T-helper 1 cell treated with Interleukin-12 subunit alpha and Interleukin-12 subunit beta and Interleukin-4 antibody, amounts not matched to agents 30 ng/mL and 1 ng/mL, for 36 hours (primary cell): ENCODE data around the gene PRND. TPM values are rescaled to one million over a fixed set of nuclear protein-coding genes. Genes with fewer than 3 reads are reported as not detected.
"Not testable (repeated sequence)": the region's sequence is repeated elsewhere in the genome, so short reads cannot be mapped to it uniquely, and the experiment has no call there.

Experiments used
- intact Hi-C: fragments of 100-400 bp; cut with micrococcal nuclease; formaldehyde crosslinking; loops from one replicate; pipeline ENCODE4 v1.15.1; 2024
- total RNA-seq: library from RNA; stranded (reverse); gene quantifications from 2 replicates; pipeline ENCODE4 v1.2.3, GENCODE V29; 2022

The PRND gene
- total RNA-seq, 1 donor from 2014 or later = not detected

DNA sequence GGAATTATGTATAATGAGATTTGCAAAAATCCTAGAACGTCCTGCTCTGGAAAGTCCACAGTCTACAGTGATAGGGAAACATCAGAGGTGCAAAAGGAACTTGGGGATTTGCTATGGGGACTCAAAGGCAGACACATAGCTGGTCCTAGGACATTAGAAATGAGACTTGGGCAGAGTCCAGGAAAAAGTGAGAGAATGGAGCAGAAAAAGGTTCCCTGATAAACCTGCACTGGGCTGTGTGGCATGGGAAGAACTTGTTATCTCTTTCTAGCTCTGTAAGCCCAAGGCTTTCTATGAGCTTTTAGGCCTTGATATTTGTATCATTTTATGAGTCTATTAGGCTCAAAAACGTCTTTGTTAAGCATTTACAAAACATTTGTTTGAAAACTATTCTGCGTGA is 15.2 kb downstream of the PRND start:
- intact Hi-C loops = no loop called here

DNA sequence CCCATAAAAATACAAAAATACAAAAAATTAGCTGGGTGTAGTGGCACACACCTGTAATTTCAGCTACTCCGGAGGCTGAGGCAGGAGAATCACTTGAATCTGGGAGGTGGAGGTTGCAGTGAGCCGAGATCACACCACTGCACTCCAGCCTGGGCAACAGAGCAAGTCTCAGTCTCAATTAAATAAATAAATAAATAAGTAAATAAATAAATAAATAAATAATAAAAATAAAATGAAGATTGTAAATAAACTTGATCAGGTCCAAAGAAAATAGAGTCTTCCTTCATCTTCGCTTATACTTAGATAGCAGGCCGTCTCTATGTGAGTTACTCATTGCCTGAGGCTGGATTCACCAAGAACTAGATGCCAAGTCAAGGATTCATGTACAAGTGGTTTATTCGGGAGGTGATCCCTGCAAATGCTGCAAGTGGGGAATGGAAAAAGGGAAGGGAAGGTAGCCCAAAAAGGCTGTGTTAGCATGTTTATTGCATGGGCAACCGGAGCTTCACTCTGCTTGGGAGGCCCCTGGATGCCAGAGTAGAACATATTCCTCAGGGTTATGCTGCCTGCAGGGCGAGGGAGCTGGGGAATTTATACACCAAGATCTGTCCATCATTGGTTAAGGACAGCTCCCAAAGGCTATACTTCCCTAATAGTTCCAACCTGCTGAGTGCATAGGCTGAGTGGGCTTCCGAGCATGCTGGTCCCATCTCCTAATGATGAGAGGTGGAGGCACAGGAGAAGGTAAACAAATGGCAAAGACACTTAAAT is 16.3 kb downstream of the PRND start:
- intact Hi-C loops = no loop called here

DNA sequence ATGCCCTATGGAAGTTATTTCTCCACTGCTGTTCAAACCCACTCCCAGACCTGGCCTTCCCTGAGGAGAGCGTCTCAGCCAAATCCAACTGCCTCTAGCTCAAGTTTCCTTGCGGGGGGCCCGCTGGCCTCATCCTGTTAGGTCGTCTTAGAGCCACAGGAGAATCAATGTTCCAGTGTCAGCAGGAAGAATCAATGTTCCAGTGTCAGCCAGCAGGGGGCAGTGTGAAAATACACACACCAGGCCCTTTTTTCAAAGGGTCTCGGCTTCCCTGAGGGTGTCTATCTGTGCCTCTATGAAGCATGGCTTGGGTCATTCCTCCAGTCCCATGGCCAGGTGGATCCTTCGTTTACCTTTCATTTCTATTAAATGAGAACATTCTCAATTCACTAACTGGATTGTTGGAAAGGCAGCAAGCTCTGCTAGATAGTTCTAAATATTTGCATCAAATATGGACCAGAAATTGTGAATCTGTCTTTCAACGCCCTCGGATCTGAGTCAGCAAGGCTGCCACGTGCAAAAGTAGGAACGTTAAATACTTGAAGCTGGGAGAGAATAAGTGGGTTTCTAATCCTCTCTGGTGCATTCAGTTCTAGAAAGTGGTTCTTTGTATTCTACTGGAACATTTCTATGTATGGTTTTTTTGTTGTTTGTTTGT is 19.2 kb downstream of the PRND start:
- intact Hi-C loops = loop anchor here (1.0 to 5.0 kb wide), 3 partner anchors 215 to 451 kb away; no protein-coding TSS in a partner anchor

DNA sequence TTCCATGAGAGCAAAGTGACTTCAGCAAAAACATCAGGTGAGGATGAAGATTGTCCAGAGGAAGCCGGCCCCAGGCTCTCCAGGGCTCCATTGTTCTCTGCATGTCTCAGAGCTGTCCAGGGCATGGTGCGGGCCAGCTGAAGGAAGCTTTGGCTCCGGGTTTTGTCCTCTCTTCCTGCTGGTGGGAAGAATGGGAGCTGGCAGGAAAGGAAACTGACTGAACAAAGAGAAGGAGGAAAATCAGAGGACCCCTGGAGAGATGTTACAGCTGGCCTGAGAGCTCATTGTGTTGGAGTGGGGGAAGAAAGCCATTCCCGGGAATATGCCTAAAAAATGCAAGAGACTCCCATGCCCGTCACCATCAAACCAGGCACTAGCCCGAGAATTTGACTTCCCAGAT is 27.1 kb downstream of the PRND start:
- intact Hi-C loops = no loop called here

DNA sequence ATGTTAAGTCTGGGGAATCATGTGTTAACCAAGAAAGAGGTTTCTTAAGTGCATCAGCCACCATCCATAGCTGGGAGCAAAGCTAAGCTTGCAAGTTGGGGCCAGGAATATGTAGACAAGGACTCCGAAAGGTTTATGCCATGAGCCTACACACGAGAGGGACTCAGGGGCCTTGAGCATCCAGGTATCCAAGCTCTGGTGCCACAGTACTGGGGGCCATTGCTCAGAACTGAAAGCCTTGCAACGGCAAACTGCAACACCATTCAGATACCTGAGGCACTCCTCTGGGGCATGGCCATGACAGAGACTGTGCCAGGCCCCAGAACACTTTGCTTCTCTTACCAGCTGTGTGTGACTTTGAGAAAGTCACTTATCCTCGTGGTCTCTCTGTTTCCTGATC is 27.6 kb downstream of the PRND start:
- intact Hi-C loops = no loop called here

DNA sequence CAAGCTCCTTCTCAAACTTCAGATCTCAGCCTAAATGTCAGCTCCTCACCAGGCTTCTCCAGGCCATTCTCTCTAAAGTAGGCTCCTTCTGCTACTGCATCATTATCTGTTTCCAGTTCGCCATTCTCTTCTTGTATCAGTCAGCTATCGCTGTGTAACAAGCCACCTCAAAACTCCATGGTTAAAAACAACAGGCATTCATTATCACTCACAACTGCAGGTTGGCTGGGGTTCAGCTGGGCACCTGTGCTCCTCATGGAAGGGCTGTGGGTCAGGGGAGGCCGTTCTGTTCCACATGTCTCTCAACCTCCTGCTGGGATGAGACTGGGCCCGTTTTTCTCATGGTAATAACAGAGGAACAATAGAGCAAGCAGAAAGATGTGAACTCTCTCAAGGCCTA is 28.7 kb downstream of the PRND start:
- intact Hi-C loops = no loop called here

DNA sequence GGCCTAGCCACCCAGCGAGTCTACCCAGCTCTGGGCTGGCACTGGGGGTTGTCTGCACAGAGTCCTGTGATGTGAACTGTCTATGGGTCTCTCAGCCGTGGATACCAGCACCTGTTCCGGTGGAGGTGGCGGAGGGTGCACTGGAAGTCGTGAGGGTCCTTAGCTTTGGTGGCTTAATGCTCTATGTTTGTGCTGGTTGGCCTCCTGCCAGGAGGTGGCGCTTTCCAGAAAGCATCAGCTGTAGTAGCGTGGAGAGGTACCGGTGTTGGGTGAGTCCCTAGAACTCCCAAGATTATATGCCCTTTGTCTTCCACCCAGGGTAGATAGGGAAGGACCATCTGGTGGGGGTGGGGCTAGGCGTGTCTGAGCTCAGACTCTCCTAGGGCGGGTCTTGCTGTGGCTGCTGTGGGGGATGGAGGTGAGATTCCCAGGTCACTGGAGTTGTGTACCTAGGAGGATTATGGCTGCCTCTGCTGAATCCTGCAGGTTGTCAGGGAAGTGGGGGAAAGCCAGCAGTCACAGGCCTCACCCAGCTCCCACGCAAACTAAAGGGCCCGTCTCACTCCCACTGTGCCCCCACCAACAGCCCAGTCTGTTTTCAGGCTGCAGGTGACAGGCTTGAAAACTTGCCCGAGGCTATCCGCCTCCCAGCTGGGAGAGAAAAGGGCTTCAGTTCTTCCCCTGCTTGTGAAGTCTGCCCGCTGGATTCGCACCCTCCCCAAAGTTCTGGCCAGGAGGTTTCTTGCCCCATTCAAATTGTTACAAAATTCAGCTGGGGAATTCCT is 37.6 kb downstream of the PRND start:
- intact Hi-C loops = not testable (repeated sequence)

DNA sequence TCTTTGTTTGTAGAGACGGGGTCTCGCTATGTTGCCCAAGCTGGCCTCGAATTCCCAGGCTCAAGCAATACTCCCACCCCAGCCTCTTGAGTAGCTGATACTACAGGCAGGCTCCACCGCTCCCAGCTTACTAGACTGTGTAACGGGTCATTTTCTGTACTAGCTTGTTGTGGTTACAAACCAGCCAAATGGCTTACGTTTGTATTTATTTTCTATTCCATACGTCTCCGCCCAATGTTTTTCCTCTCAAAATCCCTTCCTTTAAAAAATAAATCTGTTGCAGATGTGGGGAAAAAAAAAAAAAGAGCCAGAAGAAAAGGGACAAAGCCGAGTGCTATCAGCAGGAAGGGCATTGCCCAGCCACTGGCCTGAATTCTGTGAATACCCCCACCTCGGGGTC is 41.6 kb downstream of the PRND start:
- intact Hi-C loops = no loop called here

DNA sequence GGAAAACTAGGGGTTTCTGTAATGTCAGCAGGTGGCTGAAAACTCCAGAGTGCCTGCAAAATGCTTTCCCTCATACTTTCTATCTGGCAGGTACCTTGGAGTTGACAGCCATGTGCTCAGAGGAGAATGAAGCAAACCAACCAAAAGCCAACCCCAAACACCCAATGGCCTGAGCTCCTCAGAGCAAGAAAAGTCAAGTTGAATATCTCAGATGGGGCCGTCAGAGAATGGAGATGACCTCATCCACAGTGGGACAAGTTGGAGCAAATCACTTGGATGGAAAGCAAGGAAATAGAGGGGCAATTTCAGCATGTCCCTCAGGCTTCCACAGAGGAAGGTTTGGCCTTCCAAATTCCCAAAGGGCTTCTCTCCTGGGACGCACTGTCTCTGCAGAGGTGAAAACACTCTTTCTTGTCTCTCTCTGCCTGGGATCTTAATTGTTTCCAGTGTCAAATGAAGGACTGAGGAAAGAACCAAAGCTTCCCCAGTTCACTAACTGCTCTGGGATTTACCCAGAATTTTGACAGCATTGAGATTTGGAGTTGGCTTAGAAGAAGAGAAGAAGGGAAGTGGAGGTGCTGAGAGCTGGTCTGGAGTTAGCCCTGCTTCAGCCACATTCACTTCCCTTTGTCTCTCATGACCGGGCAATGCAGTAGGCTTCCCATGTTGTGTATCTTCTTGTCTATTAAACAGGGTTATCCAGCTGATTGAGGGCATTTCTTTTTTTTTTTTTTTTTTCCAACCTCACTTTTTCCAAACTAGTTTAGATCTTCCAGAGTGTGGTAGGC is 42.2 kb downstream of the PRND start:
- intact Hi-C loops = no loop called here

DNA sequence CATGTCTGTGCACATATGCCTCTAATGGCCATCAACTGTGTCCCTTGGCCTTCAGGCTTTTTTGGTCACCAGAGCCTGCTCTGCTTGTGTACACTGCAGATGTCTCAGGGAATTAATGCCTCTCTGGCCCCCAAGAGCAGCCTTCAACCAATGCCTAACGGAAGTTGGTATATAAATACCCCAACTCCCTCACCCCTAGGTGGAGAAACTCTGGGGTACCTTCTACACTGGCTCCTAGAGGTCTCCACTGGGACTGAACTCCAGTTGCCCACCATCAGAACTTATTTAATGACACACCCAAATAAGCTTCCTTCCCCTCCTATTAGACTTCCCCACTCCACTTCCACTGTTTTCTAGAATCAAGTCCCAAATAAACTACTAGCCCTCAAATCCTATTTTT is 43.1 kb downstream of the PRND start:
- intact Hi-C loops = no loop called here

DNA sequence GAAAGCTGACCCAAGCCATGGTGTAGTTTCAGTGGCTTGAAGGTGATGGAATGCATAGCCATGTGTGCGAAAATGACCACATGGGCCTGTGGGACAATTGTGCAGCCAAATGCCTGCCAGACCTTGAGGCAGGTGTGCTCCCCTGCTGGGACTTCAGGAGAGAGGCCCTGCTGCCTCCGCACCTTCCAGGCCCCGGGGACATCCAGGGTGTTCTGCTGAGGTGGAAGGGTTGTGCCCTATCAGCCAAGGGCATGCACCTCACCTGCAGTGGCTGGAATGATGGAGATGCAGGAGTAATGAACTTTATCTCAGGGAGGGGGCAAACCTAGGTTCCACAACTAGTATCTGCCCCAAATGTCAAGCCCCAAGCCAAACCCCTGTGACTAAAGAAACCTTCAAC is 44.0 kb downstream of the PRND start:
- intact Hi-C loops = no loop called here

DNA sequence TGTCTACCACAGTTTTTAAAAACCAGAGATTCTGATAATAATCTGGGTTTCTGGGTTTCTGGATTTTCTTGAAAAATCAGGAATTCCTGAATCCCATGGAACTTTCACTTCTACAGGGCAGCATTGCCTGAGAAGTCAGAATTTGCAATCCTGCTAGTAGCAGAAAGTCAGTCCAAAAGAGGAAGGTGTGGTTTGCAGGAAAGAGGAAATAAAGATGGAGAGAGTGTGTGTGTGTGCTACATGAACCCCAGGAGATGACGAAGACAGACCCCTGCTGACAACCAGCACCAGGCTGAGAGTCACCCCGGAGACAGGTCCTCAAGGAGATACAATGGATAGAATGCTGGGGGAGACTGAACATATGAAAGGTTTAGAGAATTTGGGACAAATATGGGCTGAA is 44.9 kb downstream of the PRND start:
- intact Hi-C loops = no loop called here

DNA sequence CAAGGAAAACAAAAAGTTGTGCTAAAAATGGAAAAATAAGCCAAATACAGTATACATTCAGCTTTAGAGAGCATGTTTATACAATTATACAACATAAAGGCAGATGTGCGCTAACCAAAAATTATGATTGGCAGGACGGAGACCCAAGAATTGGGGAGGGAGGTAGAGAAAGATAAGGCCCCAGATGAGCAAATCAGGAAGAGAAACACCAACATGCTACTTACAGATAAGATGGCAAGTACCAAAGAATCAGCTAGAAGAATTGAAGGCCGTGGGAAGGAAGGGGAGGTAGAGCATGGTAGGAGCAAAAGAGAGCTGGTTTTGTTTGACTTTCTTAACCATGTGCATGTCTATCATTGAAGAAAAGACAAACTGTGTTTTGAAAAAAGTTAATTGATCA is 45.4 kb downstream of the PRND start:
- intact Hi-C loops = no loop called here

DNA sequence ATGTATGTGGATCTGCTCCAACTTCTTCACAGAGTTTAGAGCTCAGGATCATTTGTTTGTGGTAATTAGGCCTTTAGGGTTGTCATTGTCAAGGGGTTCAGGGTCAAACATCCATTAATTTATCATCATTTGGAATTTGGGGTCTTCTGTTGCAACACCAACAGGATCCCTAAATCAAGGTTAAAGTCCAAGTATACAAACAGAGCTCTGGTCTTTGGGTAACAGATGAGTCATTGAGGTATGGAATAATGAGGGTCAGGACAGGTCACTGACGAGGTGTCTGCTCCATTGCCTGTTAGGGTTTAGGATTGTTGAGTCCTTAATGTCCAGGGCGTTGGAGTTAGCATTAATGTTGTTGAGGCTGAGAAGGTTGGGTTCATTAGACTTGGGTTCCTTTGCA is 47.6 kb downstream of the PRND start:
- intact Hi-C loops = no loop called here

DNA sequence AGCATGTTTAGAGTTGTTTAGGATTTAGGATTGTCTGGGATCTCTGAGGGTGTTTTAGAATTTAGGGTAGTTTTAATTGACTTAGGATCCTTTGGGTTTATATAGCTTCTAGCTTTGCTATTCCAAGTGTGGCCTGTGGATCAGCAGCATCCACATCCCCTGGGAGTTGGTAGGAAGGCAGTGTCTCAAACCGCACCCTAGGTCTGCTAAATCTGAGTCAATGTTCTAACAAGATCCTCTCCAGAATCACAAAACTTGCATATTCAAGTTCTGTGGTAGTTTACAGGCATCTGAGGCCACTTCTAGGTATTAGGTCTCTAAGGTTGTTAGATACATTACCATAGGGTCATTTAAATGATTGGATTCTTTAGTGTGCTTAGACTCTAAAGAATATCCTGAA is 48.3 kb downstream of the PRND start:
- intact Hi-C loops = no loop called here

DNA sequence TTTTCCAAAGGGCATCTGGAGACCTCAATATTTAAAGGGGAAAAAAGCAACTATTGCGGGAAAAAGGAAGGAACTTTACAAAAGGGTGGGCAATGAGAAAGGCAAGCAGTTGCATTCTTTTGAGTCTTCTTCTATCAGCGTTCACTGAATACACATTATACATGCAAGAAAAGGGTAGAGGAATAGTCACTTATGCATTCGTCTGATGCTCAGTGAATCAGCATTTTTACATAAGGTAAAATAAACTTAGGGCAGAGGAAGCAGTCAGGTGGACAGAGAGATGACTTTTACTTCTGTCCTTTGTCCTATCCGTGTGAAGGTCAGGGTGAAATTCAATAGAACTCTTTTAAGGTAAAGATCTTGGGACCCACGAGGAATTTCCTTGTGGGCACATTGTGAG is 49.3 kb downstream of the PRND start:
- intact Hi-C loops = no loop called here

DNA sequence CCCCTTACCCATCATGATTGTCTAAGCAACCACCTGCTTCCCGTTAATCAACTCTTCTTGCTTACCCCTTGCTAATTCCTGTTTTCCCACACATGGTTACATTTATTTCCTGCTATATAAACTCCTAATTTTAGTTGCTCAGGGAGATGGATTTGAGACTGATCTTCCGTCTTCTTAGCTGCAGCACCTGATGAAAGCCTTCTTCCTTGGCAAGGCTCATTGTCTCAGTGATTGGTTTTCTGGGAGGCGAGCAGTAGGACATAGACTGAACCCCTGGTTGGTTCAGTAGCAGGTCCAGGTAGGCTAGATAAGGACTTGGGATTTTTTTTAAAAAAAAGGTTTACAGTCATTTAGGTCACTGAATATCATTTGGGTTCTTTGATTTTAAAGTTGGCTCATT is 50.4 kb downstream of the PRND start:
- intact Hi-C loops = no loop called here

DNA sequence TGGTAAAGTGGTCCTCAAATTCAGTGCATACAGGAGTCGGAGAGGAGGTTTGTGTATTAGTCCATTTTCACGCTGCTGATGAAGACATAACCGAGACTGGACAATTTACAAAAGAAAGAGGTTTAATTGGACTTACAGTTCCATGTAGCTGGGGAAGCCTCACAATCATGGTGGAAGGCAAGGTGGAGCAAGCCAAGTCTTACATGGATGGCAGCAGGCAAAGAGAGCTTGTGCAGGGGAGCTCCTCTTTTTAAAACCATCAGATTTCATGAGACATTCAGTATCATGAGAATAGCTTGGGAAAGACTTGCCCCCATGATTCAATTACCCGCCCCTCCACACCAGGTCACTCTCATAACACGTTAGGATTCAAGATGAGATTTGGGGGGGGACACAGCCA is 51.3 kb downstream of the PRND start:
- intact Hi-C loops = not testable (repeated sequence)

DNA sequence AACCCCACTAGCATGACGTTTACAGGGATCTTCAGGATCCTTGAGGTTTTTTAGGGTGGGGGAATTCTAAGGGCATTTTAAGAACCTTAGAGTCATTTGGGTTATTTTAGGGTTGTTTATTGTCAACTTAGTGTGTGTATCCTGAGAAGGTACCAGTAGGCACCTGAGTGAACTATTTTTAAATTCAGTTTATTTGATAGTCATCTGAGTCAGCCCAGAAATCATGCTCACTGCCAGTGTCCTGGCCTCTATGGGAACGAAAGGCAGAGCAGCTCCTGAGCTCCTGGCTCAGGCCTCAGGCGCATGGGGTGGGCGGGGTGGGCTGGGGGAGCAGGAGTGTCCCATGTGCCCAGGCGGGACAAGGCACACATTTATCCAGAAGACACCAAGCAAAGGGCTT is 52.0 kb downstream of the PRND start:
- intact Hi-C loops = no loop called here

DNA sequence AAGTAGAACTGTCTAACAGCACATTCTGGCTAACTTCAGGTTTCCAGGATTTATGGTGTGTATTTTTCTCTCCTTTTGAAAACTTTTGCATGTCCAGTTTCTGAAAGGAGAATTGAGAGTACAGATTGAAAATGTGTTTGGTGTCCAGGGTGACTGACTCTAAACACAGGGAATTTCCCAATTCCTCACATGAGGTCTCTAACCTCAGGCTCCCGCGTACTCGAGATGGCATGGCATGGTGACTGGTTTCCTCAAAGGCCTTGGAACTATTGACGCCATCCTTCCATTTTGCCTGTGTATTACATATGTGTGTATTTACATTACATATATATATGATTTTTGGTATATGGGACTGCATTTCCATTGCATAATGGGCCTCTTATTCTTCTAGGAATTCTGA is 52.5 kb downstream of the PRND start:
- intact Hi-C loops = no loop called here

DNA sequence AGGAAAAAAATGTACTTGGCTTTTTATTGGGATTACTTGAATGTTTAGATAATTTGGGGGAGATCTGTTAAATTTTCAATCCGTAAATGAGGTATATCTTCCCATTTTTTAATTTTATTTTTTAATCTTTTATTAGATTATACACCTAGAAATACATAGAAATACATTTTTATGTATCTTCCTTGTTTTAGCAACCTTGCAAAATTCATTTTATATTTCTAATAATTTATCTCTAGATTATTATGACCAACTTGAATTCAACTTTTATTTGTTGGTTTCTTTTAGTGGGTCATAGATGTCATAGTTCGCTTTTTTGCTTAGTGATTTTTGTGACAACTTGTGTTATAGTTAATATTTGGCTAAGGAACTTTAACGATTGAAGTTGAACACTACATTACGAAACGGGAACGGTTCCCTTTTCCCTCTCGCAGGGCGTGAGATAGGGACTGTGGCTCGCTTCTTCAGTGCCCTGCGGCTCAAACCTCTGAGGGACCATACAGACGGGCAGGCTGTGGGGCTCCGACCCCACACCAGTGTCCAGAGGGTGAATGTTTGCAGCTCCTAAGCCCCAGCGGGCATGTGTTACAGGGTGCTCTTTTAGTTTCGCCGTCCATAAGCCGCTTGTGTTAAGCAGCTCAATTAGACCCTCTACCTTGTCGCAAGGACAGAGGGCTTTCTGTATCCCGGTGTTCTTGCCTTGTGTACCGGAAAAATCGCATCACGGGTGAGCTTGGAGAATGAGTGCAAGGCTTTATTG is 53.8 kb downstream of the PRND start:
- intact Hi-C loops = loop anchor here (5.0 kb wide), 1 partner anchor 37 kb away; no protein-coding TSS in a partner anchor
